ENCODE results near the gene HNRNPK. TPM values are rescaled to one million over a fixed set of nuclear protein-coding genes. Genes with fewer than 3 reads are reported as not detected.
A peak's percentile ranks its signal among the peaks of the same experiment; 100 is the strongest.

The HNRNPK gene
- total and polyA plus RNA-seq, 2 of the 13 experiments (the other 11 are each of a cell fraction or from before 2014, with no cell fraction given), result 321 to 712 TPM

DNA sequence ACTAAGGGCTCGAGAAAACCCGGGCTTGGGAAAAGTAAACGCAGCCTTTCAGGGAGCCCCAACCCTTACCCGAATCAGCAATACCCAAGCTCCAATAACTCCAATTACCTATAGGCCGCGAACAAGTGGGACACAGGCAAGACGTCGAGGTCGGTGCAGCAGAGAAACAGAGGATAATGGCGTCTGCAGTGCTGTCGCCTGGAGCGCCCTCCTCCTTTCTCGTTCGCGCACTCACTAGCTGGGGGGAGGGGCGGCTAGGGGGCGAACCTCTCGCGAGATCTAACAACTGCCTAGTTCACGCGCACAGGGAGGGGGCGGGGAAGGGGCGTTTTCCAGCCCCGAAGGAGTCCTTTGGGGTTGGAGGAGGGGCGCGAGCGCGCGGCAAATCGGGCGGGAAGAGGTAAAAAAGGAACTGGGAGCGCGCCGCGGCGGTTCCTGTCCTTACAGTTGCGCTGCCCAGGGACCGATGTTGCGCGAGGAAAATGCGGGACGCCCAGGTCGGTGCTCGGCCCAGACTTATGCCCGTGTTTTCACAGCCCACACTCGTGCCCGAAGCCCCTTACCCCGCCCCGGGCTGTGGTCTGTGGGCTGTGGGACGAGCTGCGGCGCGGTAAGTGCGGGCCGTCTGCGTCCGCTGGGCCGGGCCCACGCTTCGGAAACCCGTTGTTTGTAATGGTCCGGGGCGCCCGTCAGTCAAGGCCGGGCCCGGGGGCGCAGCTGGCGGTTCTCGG lies 545 bp upstream of the HNRNPK start, which contains the start of gene RMI1 (continued):
- TF ChIP-seq ZNF503 (CRISPR knock-in tag; IDR thresholded peaks at IDR 0.05) (peak; percentile 62; the same call in 1 of the 2 replicates), CHD2 (IDR thresholded peaks at IDR 0.05; ENCODE audit: low read depth, low read length) (peak; percentile 94), NFKB2 (CRISPR knock-in tag; IDR thresholded peaks at IDR 0.05; ENCODE audit: borderline replicate concordance) (peak; percentile 58), CTCF (CRISPR knock-in tag; IDR thresholded peaks at IDR 0.05) (peak; percentile 59), ELF1 (CRISPR knock-in tag; IDR thresholded peaks at IDR 0.05) (0 out of 2 replicates have a peak, but pooled peaks have one; percentile 7), ZNF678 (CRISPR knock-in tag; IDR thresholded peaks at IDR 0.05) (0 out of 2 replicates have a peak, but pooled peaks have one; percentile 47), HOXA9 (CRISPR knock-in tag; IDR thresholded peaks at IDR 0.05; ENCODE audit: borderline replicate concordance) (peak; percentile 86), ZNF547 (CRISPR knock-in tag; IDR thresholded peaks at IDR 0.05) (peak; percentile 21; the same call in 1 of the 2 replicates), KMT2B (CRISPR knock-in tag; IDR thresholded peaks at IDR 0.05) (peak; percentile 94), FOXO4 (CRISPR knock-in tag; conservative IDR thresholded peaks at IDR 0.05) (no peak), ZC3H13 (CRISPR knock-in tag; IDR thresholded peaks at IDR 0.05) (peak; percentile 82; the same call in 1 of the 2 replicates), ZNF333 (CRISPR knock-in tag; IDR thresholded peaks at IDR 0.05; ENCODE audit: borderline replicate concordance) (peak; percentile 74; the same call in 1 of the 2 replicates), ZNF282 (IDR thresholded peaks at IDR 0.05; ENCODE audit: partially characterized antibody) (no peak), YY1 (IDR thresholded peaks at IDR 0.05; ENCODE audit: insufficient read depth, insufficient replicate concordance, low read depth, low read length) (peak; percentile 92), MYNN (CRISPR knock-in tag; IDR thresholded peaks at IDR 0.05; ENCODE audit: low read depth) (0 out of 2 replicates have a peak, but pooled peaks have one; percentile 25)
- TF ChIP-seq, protein P1, sequence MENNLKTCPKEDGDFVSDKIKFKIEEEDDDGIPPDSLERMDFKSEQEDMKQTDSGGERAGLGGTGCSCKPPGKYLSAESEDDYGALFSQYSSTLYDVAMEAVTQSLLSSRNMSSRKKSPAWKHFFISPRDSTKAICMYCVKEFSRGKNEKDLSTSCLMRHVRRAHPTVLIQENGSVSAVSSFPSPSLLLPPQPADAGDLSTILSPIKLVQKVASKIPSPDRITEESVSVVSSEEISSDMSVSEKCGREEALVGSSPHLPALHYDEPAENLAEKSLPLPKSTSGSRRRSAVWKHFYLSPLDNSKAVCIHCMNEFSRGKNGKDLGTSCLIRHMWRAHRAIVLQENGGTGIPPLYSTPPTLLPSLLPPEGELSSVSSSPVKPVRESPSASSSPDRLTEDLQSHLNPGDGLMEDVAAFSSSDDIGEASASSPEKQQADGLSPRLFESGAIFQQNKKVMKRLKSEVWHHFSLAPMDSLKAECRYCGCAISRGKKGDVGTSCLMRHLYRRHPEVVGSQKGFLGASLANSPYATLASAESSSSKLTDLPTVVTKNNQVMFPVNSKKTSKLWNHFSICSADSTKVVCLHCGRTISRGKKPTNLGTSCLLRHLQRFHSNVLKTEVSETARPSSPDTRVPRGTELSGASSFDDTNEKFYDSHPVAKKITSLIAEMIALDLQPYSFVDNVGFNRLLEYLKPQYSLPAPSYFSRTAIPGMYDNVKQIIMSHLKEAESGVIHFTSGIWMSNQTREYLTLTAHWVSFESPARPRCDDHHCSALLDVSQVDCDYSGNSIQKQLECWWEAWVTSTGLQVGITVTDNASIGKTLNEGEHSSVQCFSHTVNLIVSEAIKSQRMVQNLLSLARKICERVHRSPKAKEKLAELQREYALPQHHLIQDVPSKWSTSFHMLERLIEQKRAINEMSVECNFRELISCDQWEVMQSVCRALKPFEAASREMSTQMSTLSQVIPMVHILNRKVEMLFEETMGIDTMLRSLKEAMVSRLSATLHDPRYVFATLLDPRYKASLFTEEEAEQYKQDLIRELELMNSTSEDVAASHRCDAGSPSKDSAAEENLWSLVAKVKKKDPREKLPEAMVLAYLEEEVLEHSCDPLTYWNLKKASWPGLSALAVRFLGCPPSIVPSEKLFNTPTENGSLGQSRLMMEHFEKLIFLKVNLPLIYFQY (CRISPR knock-in tag; IDR thresholded peaks at IDR 0.05; ENCODE audit: borderline replicate concordance), result peak; percentile 51; the same call in 1 of the 2 replicates

Measured in HepG2 (cell line).